ENCODE results near the gene SLC2A4RG. TPM values are rescaled to one million over a fixed set of nuclear protein-coding genes. Genes with fewer than 3 reads are reported as not detected.

Gene SLC2A4RG
- total RNA-seq, 4 donors from 2014 or later = 26.0 to 55.9 (median 39.3) TPM

- Histone ChIP-seq H3K4me1 (peaks cover 10 to 19% of the 10 kb centered on the region in 2 donors), H3K27ac (no peak overlapping the region), H3K9me3 (no peaks in the 10 kb centered on the region), H3K27me3 (no peaks in the 10 kb centered on the region), H3K4me3 (replicated peaks in 1 of 3) (no peak overlapping the region), H3K36me3 (peaks cover 8 to 9% of the 10 kb centered on the region in 2 donors)
- DNase-seq = no peak
- TF ChIP-seq, protein P1, sequence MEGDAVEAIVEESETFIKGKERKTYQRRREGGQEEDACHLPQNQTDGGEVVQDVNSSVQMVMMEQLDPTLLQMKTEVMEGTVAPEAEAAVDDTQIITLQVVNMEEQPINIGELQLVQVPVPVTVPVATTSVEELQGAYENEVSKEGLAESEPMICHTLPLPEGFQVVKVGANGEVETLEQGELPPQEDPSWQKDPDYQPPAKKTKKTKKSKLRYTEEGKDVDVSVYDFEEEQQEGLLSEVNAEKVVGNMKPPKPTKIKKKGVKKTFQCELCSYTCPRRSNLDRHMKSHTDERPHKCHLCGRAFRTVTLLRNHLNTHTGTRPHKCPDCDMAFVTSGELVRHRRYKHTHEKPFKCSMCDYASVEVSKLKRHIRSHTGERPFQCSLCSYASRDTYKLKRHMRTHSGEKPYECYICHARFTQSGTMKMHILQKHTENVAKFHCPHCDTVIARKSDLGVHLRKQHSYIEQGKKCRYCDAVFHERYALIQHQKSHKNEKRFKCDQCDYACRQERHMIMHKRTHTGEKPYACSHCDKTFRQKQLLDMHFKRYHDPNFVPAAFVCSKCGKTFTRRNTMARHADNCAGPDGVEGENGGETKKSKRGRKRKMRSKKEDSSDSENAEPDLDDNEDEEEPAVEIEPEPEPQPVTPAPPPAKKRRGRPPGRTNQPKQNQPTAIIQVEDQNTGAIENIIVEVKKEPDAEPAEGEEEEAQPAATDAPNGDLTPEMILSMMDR (IDR thresholded peaks at IDR 0.05) = no peak
- no peak for TF ChIP-seq POLR2A (IDR thresholded peaks at IDR 0.05)
- 86 to 90% methylated on average over 8 to 13 of the region's 21 CpGs for WGBS, 2 donors
- intact Hi-C loops (cut with DNase I) = no loop called here
Measured at GRCh38 chr20:63691711-63692435, 47.7 kb upstream of the SLC2A4RG start.

GRCh38 chr20:63692436-63693082 lies 47.0 kb upstream of the SLC2A4RG start:
- Histone ChIP-seq H3K9me3 (no peaks in the 10 kb centered on the region), H3K4me3 (replicated peaks in 1 of 3) (no peak overlapping the region), H3K27ac (peak overlapping the region in 1 of 3 donors; percentile 18), H3K4me1 (peaks cover 11 to 17% of the 10 kb centered on the region in 2 donors), H3K36me3 (peaks cover 8 to 9% of the 10 kb centered on the region in 2 donors), H3K27me3 (no peaks in the 10 kb centered on the region)
- TF ChIP-seq, protein P1 (IDR thresholded peaks at IDR 0.05) = no peak
- no peak for TF ChIP-seq POLR2A (IDR thresholded peaks at IDR 0.05)
- no peak for DNase-seq
- 78 to 79% methylated on average over 14 to 19 of the region's 20 CpGs for WGBS, 2 donors
- intact Hi-C loops (cut with DNase I) = no loop called here

GRCh38 chr20:63693083-63693732 lies 46.4 kb upstream of the SLC2A4RG start:
- H3K9me3 ChIP-seq = no peaks in the 10 kb centered on the region
- no peak for DNase-seq
- no peak overlapping the region for H3K27ac ChIP-seq
- 81 to 87% methylated on average over 3 to 10 of the region's 10 CpGs for WGBS, 2 donors
- intact Hi-C loops (cut with DNase I) = no loop called here
- TF ChIP-seq, protein P1 (IDR thresholded peaks at IDR 0.05) = no peak
- no peak for TF ChIP-seq POLR2A (IDR thresholded peaks at IDR 0.05)
- H3K27me3 ChIP-seq = no peaks in the 10 kb centered on the region
- peaks cover 8 to 9% of the 10 kb centered on the region in 2 donors for H3K36me3 ChIP-seq
- H3K4me1 ChIP-seq = peaks cover 11 to 13% of the 10 kb centered on the region in 2 donors
- no peak overlapping the region for H3K4me3 ChIP-seq (replicated peaks in 1 of 3)

GRCh38 chr20:63693733-63694583 lies 45.6 kb upstream of the SLC2A4RG start:
- no peak overlapping the region for H3K27ac ChIP-seq
- H3K4me1 ChIP-seq = peaks cover 11 to 13% of the 10 kb centered on the region in 2 donors
- WGBS, 2 donors = 93 to 95% methylated on average over 11 to 15 of the region's 21 CpGs

More at GRCh38 chr20:63693733-63694583, 45.6 kb upstream of the SLC2A4RG start:
- H3K27me3 ChIP-seq = no peaks in the 10 kb centered on the region
- no peak for TF ChIP-seq POLR2A (IDR thresholded peaks at IDR 0.05)
- TF ChIP-seq, protein P1 (IDR thresholded peaks at IDR 0.05) = no peak
- peaks cover 8 to 9% of the 10 kb centered on the region in 2 donors for H3K36me3 ChIP-seq
- no peak overlapping the region for H3K4me3 ChIP-seq (replicated peaks in 1 of 3)
- intact Hi-C loops (cut with DNase I) = no loop called here
- H3K9me3 ChIP-seq = no peaks in the 10 kb centered on the region
- no peak for DNase-seq
